Measurements from ENCODE around the gene ABO.
A peak's percentile ranks its signal among the peaks of the same experiment; 100 is the strongest.
"Not testable (repeated sequence)": the region's sequence is repeated elsewhere in the genome, so short reads cannot be mapped to it uniquely, and the experiment has no call there.

The ABO gene

GRCh38 chr9:133299996-133300395 is 25.0 kb upstream of the ABO start:
- intact Hi-C loops (cut with DNase I) = not testable (repeated sequence)

GRCh38 chr9:133294257-133294656 is 19.3 kb upstream of the ABO start:
- intact Hi-C loops (cut with DNase I) = no loop called here
- no peak for DNase-seq

More at GRCh38 chr9:133299996-133300395, 25.0 kb upstream of the ABO start:
- not testable (repeated sequence) for DNase-seq

GRCh38 chr9:133290751-133291302 is 15.8 kb upstream of the ABO start:
- no peak for DNase-seq
- intact Hi-C loops (cut with DNase I) = no loop called here

- intact Hi-C loops (cut with DNase I) = no loop called here
- DNase-seq = no peak
Measured at GRCh38 chr9:133286523-133286922, 11.5 kb upstream of the ABO start.

GRCh38 chr9:133285252-133285775 is 10.3 kb upstream of the ABO start:
- peak in 1 of 42 donors; percentile 4 for DNase-seq
- intact Hi-C loops (cut with DNase I) = no loop called here

- intact Hi-C loops (cut with DNase I) = no loop called here
- peak in 1 of 42 donors; percentile 13 for DNase-seq
Measured at GRCh38 chr9:133284362-133284761, 9.4 kb upstream of the ABO start.

GRCh38 chr9:133283255-133284032 is 8.4 kb upstream of the ABO start:
- DNase-seq; intact Hi-C loops (cut with DNase I): not testable (repeated sequence)

GRCh38 chr9:133282464-133283238 is 7.7 kb upstream of the ABO start:
- intact Hi-C loops (cut with DNase I) = no loop called here

GRCh38 chr9:133280392-133280791 is 5.4 kb upstream of the ABO start:
- intact Hi-C loops (cut with DNase I) = no loop called here
- no peak for DNase-seq

More at GRCh38 chr9:133282464-133283238, 7.7 kb upstream of the ABO start:
- no peak for DNase-seq

GRCh38 chr9:133278161-133279114 is 3.4 kb upstream of the ABO start:
- peak in 1 of 42 donors; percentile 26 for DNase-seq
- intact Hi-C loops (cut with DNase I) = no loop called here

- intact Hi-C loops (cut with DNase I) = no loop called here
- no peak for DNase-seq
Measured at GRCh38 chr9:133277467-133277866, 2.5 kb upstream of the ABO start.

- intact Hi-C loops (cut with DNase I) = no loop called here
Measured at GRCh38 chr9:133276923-133277322, 1.9 kb upstream of the ABO start.

GRCh38 chr9:133276001-133276884 is 1.2 kb upstream of the ABO start:
- peak in 3 of 42 donors; percentile 15 to 39 (median 32) for DNase-seq
- intact Hi-C loops (cut with DNase I) = no loop called here

More at GRCh38 chr9:133276923-133277322, 1.9 kb upstream of the ABO start:
- DNase-seq = no peak

GRCh38 chr9:133274236-133275104 is 531 bp downstream of the ABO start:
- DNase-seq = peak in 1 of 42 donors; percentile 9
- intact Hi-C loops (cut with DNase I) = no loop called here

- intact Hi-C loops (cut with DNase I) = no loop called here
- DNase-seq = peak in 1 of 42 donors; percentile 13
Measured at GRCh38 chr9:133273819-133274218, 1.2 kb downstream of the ABO start.

GRCh38 chr9:133273098-133273497 is 1.9 kb downstream of the ABO start:
- intact Hi-C loops (cut with DNase I) = no loop called here
- DNase-seq = peak in 1 of 42 donors; percentile 22
